ENCODE measurements around the gene OAF.

- TF ChIP-seq EP300 (IDR thresholded peaks at IDR 0.05) (no peak), CTCF (IDR thresholded peaks at IDR 0.05) (no peak)
Observed at GRCh38 chr11:120217941-120218694, 7.3 kb downstream of the OAF start.

Measured in sigmoid colon (tissue), 4 donors.